ENCODE data around the gene BFSP2.

BFSP2 gene

GRCh38 chr3:133440652-133441051 lies 40.8 kb downstream of the BFSP2 start:
- H3K9me3 ChIP-seq (ENCODE audit: control insufficient read depth in 1 of 2, low read length in 2 of 2) = no peaks in the 10 kb centered on the region
- H3K36me3 ChIP-seq (ENCODE audit: control insufficient read depth in 1 of 2, insufficient read depth in 2 of 2, low read length in 2 of 2) = no peaks in the 10 kb centered on the region
- no peak overlapping the region for H3K4me3 ChIP-seq (ENCODE audit: low read depth in 1 of 2, low read length in 2 of 2)
- no peak overlapping the region for H3K27ac ChIP-seq (ENCODE audit: low read depth, low read length)
- no peaks in the 10 kb centered on the region for H3K4me1 ChIP-seq (ENCODE audit: control insufficient read depth in 1 of 2, insufficient read depth in 2 of 2, low read length in 2 of 2)
- H3K27me3 ChIP-seq (ENCODE audit: control insufficient read depth in 1 of 2, insufficient read depth in 2 of 2, low read length in 2 of 2) = no peaks in the 10 kb centered on the region
- H3K9ac ChIP-seq (ENCODE audit: low read depth in 1 of 2, low read length in 2 of 2) = no peak overlapping the region

DNA sequence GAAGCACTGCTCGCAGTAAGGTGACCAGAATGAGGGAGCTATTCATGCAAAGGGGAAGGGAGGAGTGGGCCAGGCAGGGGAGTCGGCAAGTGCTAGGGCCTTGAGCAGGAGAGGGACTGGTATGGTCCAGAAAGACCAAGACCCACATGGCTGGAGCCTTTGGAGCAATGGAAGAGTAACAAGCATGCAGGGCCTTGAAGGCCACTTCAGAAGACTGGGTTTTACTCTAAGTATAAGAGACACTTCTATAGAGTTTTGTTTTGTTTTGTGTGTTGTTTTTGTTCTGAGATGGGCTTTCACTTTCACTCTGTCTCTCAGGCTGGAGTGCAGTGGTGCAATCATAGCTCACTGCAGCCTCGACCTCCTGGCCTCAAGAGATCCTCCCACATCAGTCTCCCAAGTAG lies 42.0 kb downstream of the BFSP2 start:
- Histone ChIP-seq H3K27ac (ENCODE audit: low read depth, low read length) (no peak overlapping the region), H3K4me3 (ENCODE audit: low read depth in 1 of 2, low read length in 2 of 2) (peak overlapping the region; percentile 8 to 45), H3K9ac (ENCODE audit: low read depth in 1 of 2, low read length in 2 of 2) (no peak overlapping the region)

DNA sequence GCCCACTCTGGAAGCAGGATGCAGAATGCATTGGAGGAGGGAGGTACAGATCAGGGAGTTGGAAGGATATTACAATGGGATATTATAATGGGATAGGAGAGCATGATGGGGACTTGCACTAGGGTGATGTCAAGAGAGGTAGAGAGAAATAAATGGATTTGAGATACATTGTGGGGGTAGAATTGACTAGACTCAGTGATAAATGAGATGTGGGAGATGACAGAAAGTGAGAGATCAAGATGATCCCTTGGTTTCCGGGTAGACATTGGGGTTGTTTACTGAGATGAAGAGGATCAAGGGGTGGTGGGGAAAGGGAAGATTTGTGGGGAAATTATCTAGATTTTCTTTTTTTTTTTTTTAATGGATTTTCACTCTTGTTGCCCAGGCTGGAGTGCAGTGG lies 42.7 kb downstream of the BFSP2 start:
- Histone ChIP-seq H3K4me1 (ENCODE audit: control insufficient read depth in 1 of 2, insufficient read depth in 2 of 2, low read length in 2 of 2) (no peaks in the 10 kb centered on the region), H3K36me3 (ENCODE audit: control insufficient read depth in 1 of 2, insufficient read depth in 2 of 2, low read length in 2 of 2) (no peaks in the 10 kb centered on the region), H3K4me3 (ENCODE audit: low read depth in 1 of 2, low read length in 2 of 2) (no peak overlapping the region), H3K27ac (ENCODE audit: low read depth, low read length) (no peak overlapping the region), H3K27me3 (ENCODE audit: control insufficient read depth in 1 of 2, insufficient read depth in 2 of 2, low read length in 2 of 2) (no peaks in the 10 kb centered on the region), H3K9ac (ENCODE audit: low read depth in 1 of 2, low read length in 2 of 2) (no peak overlapping the region), H3K9me3 (ENCODE audit: control insufficient read depth in 1 of 2, low read length in 2 of 2) (no peaks in the 10 kb centered on the region)

More for the DNA sequence above, 42.0 kb downstream of the BFSP2 start:
- H3K36me3 ChIP-seq (ENCODE audit: control insufficient read depth in 1 of 2, insufficient read depth in 2 of 2, low read length in 2 of 2) = no peaks in the 10 kb centered on the region
- H3K9me3 ChIP-seq (ENCODE audit: control insufficient read depth in 1 of 2, low read length in 2 of 2) = no peaks in the 10 kb centered on the region
- no peaks in the 10 kb centered on the region for H3K4me1 ChIP-seq (ENCODE audit: control insufficient read depth in 1 of 2, insufficient read depth in 2 of 2, low read length in 2 of 2)
- no peaks in the 10 kb centered on the region for H3K27me3 ChIP-seq (ENCODE audit: control insufficient read depth in 1 of 2, insufficient read depth in 2 of 2, low read length in 2 of 2)

DNA sequence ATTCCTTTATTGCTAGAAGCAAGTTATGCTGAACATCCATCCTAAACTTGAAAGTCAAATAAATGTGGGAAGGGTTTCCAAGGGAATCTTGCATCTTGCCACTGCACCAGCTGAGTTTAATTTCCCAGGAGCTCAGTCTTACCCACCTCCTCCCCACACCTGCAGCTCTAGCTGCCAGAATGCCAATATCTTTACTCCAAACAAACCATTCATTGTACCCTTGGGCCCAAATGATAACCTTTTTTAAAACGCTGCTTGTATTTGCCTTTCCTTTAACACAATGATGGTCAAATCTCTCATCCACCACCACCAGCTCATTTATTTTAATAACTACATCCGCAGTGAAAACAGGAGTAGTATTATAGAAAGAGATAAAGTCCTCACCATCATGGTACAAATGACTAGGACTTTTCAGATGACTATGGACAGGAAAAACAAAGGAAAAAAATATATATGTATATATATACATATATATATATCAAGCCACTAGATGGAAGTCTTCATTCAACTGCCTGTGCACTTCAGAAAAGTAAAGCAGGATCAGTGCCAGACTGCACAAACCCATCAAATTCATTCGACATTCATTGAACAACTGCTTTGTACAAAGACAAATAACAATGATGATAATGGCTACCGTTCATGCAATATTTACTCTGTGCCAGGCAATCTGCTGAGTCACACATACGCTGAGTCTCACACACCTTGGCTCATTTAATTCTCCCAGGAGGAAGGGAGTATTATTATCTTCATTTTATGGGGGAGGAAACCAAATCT lies 44.0 kb downstream of the BFSP2 start:
- Histone ChIP-seq H3K9me3 (ENCODE audit: control insufficient read depth in 1 of 2, low read length in 2 of 2) (no peaks in the 10 kb centered on the region), H3K9ac (ENCODE audit: low read depth in 1 of 2, low read length in 2 of 2) (no peak overlapping the region), H3K27me3 (ENCODE audit: control insufficient read depth in 1 of 2, insufficient read depth in 2 of 2, low read length in 2 of 2) (no peaks in the 10 kb centered on the region), H3K4me1 (ENCODE audit: control insufficient read depth in 1 of 2, insufficient read depth in 2 of 2, low read length in 2 of 2) (peaks cover 10 to 12% of the 10 kb centered on the region in 2 donors), H3K36me3 (ENCODE audit: control insufficient read depth in 1 of 2, insufficient read depth in 2 of 2, low read length in 2 of 2) (no peaks in the 10 kb centered on the region), H3K27ac (ENCODE audit: low read depth, low read length) (no peak overlapping the region), H3K4me3 (ENCODE audit: low read depth in 1 of 2, low read length in 2 of 2) (no peak overlapping the region)

GRCh38 chr3:133444423-133444774 lies 44.5 kb downstream of the BFSP2 start:
- Histone ChIP-seq H3K27ac (ENCODE audit: low read depth, low read length) (no peak overlapping the region), H3K27me3 (ENCODE audit: control insufficient read depth in 1 of 2, insufficient read depth in 2 of 2, low read length in 2 of 2) (no peaks in the 10 kb centered on the region), H3K36me3 (ENCODE audit: control insufficient read depth in 1 of 2, insufficient read depth in 2 of 2, low read length in 2 of 2) (no peaks in the 10 kb centered on the region)

GRCh38 chr3:133445108-133445507 lies 45.3 kb downstream of the BFSP2 start:
- no peak overlapping the region for H3K9ac ChIP-seq (ENCODE audit: low read depth in 1 of 2, low read length in 2 of 2)

More at GRCh38 chr3:133444423-133444774, 44.5 kb downstream of the BFSP2 start:
- Histone ChIP-seq H3K4me3 (ENCODE audit: low read depth in 1 of 2, low read length in 2 of 2) (no peak overlapping the region), H3K9ac (ENCODE audit: low read depth in 1 of 2, low read length in 2 of 2) (no peak overlapping the region), H3K9me3 (ENCODE audit: control insufficient read depth in 1 of 2, low read length in 2 of 2) (no peaks in the 10 kb centered on the region), H3K4me1 (ENCODE audit: control insufficient read depth in 1 of 2, insufficient read depth in 2 of 2, low read length in 2 of 2) (peaks cover 13 to 16% of the 10 kb centered on the region in 2 donors)

DNA sequence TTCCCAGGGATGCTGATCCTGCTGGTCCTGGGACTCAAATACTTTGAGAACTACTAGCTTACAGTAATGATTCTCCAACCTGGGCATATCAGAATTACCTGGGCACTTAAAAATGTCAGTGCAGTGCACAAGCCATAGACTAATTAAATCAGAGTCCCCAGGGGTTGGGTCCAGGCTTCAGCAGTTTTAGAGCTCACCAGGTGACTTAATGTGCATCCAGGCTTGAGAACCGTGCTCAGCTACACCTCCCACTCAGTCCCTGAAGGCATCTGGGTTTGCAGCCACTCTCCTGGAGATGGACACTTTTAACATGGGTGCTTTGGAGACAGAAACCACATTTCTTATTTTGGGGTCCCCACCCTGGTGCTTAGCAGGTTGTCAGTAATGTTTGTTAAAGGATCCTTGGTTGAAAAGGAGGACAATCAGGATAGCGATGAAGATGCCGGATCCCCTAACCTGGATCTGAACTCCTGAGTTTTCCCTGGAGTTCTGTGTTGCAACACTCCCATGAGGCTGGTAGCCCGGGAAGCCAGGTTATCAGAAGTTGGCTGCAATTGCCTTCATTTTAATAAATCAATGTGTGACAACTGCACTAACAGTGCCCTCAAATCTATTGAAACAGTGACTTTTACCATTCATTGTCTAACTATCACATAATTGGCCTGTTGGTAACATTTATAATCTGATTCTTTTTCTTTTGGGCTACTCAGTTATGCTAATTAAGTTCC lies 48.1 kb downstream of the BFSP2 start:
- no peaks in the 10 kb centered on the region for H3K36me3 ChIP-seq (ENCODE audit: control insufficient read depth in 1 of 2, insufficient read depth in 2 of 2, low read length in 2 of 2)
- H3K9me3 ChIP-seq (ENCODE audit: control insufficient read depth in 1 of 2, low read length in 2 of 2) = no peaks in the 10 kb centered on the region
- no peaks in the 10 kb centered on the region for H3K27me3 ChIP-seq (ENCODE audit: control insufficient read depth in 1 of 2, insufficient read depth in 2 of 2, low read length in 2 of 2)
- H3K4me1 ChIP-seq (ENCODE audit: control insufficient read depth in 1 of 2, insufficient read depth in 2 of 2, low read length in 2 of 2) = peaks cover 13 to 19% of the 10 kb centered on the region in 2 donors
- no peak overlapping the region for H3K4me3 ChIP-seq (ENCODE audit: low read depth in 1 of 2, low read length in 2 of 2)
- no peak overlapping the region for H3K9ac ChIP-seq (ENCODE audit: low read depth in 1 of 2, low read length in 2 of 2)
- no peak overlapping the region for H3K27ac ChIP-seq (ENCODE audit: low read depth, low read length)

More at GRCh38 chr3:133445108-133445507, 45.3 kb downstream of the BFSP2 start:
- no peak overlapping the region for H3K4me3 ChIP-seq (ENCODE audit: low read depth in 1 of 2, low read length in 2 of 2)
- peaks cover 13 to 17% of the 10 kb centered on the region in 2 donors for H3K4me1 ChIP-seq (ENCODE audit: control insufficient read depth in 1 of 2, insufficient read depth in 2 of 2, low read length in 2 of 2)
- no peaks in the 10 kb centered on the region for H3K27me3 ChIP-seq (ENCODE audit: control insufficient read depth in 1 of 2, insufficient read depth in 2 of 2, low read length in 2 of 2)
- H3K9me3 ChIP-seq (ENCODE audit: control insufficient read depth in 1 of 2, low read length in 2 of 2) = no peaks in the 10 kb centered on the region
- no peak overlapping the region for H3K27ac ChIP-seq (ENCODE audit: low read depth, low read length)
- no peaks in the 10 kb centered on the region for H3K36me3 ChIP-seq (ENCODE audit: control insufficient read depth in 1 of 2, insufficient read depth in 2 of 2, low read length in 2 of 2)

- no peak overlapping the region for H3K27ac ChIP-seq (ENCODE audit: low read depth, low read length)
- H3K27me3 ChIP-seq (ENCODE audit: control insufficient read depth in 1 of 2, insufficient read depth in 2 of 2, low read length in 2 of 2) = no peaks in the 10 kb centered on the region
- H3K36me3 ChIP-seq (ENCODE audit: control insufficient read depth in 1 of 2, insufficient read depth in 2 of 2, low read length in 2 of 2) = no peaks in the 10 kb centered on the region
- peak overlapping the region in 1 of 2 donors; percentile 15 for H3K9ac ChIP-seq (ENCODE audit: low read depth in 1 of 2, low read length in 2 of 2)
- no peaks in the 10 kb centered on the region for H3K9me3 ChIP-seq (ENCODE audit: control insufficient read depth in 1 of 2, low read length in 2 of 2)
- H3K4me3 ChIP-seq (ENCODE audit: low read depth in 1 of 2, low read length in 2 of 2) = no peak overlapping the region
- H3K4me1 ChIP-seq (ENCODE audit: control insufficient read depth in 1 of 2, insufficient read depth in 2 of 2, low read length in 2 of 2) = peaks cover 13 to 19% of the 10 kb centered on the region in 2 donors
These were observed 48.7 kb downstream of the BFSP2 start for GRCh38 chr3:133448478-133449122.

GRCh38 chr3:133451309-133451708 lies 51.5 kb downstream of the BFSP2 start:
- peaks cover 13 to 19% of the 10 kb centered on the region in 2 donors for H3K4me1 ChIP-seq (ENCODE audit: control insufficient read depth in 1 of 2, insufficient read depth in 2 of 2, low read length in 2 of 2)
- no peaks in the 10 kb centered on the region for H3K27me3 ChIP-seq (ENCODE audit: control insufficient read depth in 1 of 2, insufficient read depth in 2 of 2, low read length in 2 of 2)
- no peak overlapping the region for H3K4me3 ChIP-seq (ENCODE audit: low read depth in 1 of 2, low read length in 2 of 2)
- H3K27ac ChIP-seq (ENCODE audit: low read depth, low read length) = no peak overlapping the region
- H3K9me3 ChIP-seq (ENCODE audit: control insufficient read depth in 1 of 2, low read length in 2 of 2) = no peaks in the 10 kb centered on the region
- no peak overlapping the region for H3K9ac ChIP-seq (ENCODE audit: low read depth in 1 of 2, low read length in 2 of 2)
- H3K36me3 ChIP-seq (ENCODE audit: control insufficient read depth in 1 of 2, insufficient read depth in 2 of 2, low read length in 2 of 2) = no peaks in the 10 kb centered on the region
